ENCODE data around the gene ITLN2.
"Not testable (repeated sequence)": the region's sequence is repeated elsewhere in the genome, so short reads cannot be mapped to it uniquely, and the experiment has no call there.

The ITLN2 gene

DNA sequence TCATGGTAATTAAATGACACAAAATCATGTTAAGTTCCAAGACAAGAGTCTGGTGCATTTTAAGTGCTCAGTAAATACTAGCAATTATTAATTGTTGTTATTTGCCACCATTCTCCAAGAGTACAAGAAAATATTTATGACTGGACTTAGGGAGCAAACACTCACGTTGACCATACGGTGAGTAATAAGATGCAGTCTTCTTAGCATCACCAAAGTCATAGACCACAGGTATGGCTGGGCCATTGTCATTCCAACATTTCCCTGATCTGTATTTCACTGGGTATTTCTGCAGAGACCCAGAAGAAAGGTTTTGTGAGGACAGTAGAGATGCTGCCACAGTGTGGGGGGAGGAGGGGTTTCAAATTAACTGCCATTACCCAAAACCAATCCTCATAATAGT, 4.7 kb downstream of the ITLN2 start:
- Histone ChIP-seq H3K14ac (ENCODE audit: low read length in 2 of 2) (no peak overlapping the region), H3K27ac (ENCODE audit: low read length, poor library complexity, severe bottlenecking) (no peak overlapping the region), H3K4me2 (ENCODE audit: low read length, poor library complexity, severe bottlenecking) (no peak overlapping the region), H3K4me3 (ENCODE audit: insufficient read depth in 1 of 2, low read depth in 1 of 2, low read length in 2 of 2) (no peak overlapping the region), H3K9ac (ENCODE audit: low read length) (no peak overlapping the region), H2AK5ac (ENCODE audit: low read length, severe bottlenecking) (peak overlapping the region; percentile 59), H2BK5ac (ENCODE audit: low read depth, low read length, poor library complexity, severe bottlenecking) (no peak overlapping the region), H2BK15ac (ENCODE audit: low read depth, poor library complexity, severe bottlenecking) (no peak overlapping the region), H4K91ac (ENCODE audit: low read length) (no peak overlapping the region), H2AFZ (ENCODE audit: low read depth, low read length) (no peak overlapping the region), H4K8ac (ENCODE audit: low read length) (no peak overlapping the region), H3K23ac (ENCODE audit: low read length in 2 of 2) (no peak overlapping the region), H2BK12ac (ENCODE audit: low read length in 2 of 2) (no peak overlapping the region), H2BK120ac (ENCODE audit: low read depth, low read length) (no peak overlapping the region), H3K18ac (ENCODE audit: low read depth in 1 of 2, low read length in 2 of 2) (no peak overlapping the region), H3K36me3 (ENCODE audit: control insufficient read depth in 1 of 2, insufficient read depth in 2 of 2, low read depth in 1 of 2, low read length in 2 of 2) (no peaks in the 10 kb centered on the region), H3K9me3 (ENCODE audit: control insufficient read depth, low read length) (no peaks in the 10 kb centered on the region), H3K27me3 (ENCODE audit: control insufficient read depth in 1 of 2, insufficient read depth in 1 of 2, low read length in 2 of 2) (peaks cover 3 to 39% of the 10 kb centered on the region in 2 experiments), H3K79me1 (replicated peaks; ENCODE audit: low read length, poor library complexity, severe bottlenecking) (no peaks in the 10 kb centered on the region), H3K4ac (ENCODE audit: low read depth in 1 of 2, low read length in 2 of 2) (no peak overlapping the region), H3K4me1 (ENCODE audit: control insufficient read depth, insufficient read depth, low read depth, low read length) (no peaks in the 10 kb centered on the region)
- 75% methylated on average over 2 of the region's 2 CpGs for WGBS
- peak; percentile 2 for DNase-seq

DNA sequence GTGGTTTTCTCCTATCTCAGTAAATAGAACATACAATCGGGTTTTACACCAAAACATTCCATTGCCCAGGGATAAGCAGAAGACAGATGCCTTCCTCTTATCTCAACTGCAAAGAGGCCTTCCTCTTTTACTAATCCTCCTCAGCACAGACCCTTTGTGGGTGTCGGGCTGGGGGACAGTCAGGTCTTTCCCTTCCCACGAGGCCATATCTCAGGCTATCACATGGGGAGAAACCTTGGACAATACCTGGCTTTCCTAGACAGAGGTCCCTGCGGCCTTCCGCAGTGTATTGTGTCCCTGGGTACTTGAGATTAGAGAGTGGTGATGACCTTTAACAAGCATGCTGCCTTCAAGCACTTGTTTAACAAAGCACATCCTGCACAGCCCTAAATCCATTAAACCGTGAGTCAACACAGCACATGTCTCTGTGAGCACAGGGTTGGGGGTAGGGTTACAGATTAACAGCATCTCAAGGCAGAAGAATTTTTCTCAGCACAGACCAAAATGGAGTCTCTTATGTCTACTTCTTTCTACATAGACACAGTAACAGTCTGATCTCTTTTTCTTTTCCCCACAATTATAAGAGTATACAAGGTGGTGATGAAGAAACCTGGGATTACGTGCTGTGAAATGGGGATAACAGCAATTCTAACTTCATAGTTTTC, 5.3 kb downstream of the ITLN2 start:
- H2BK15ac ChIP-seq (ENCODE audit: low read depth, poor library complexity, severe bottlenecking); H2BK120ac ChIP-seq (ENCODE audit: low read depth, low read length); H3K36me3 ChIP-seq (ENCODE audit: control insufficient read depth in 1 of 2, insufficient read depth in 2 of 2, low read depth in 1 of 2, low read length in 2 of 2); H3K4me3 ChIP-seq (ENCODE audit: insufficient read depth in 1 of 2, low read depth in 1 of 2, low read length in 2 of 2); H3K9ac ChIP-seq (ENCODE audit: low read length); H4K91ac ChIP-seq (ENCODE audit: low read length); H3K79me1 ChIP-seq (replicated peaks; ENCODE audit: low read length, poor library complexity, severe bottlenecking); H3K23ac ChIP-seq (ENCODE audit: low read length in 2 of 2); H2AFZ ChIP-seq (ENCODE audit: low read depth, low read length); H2BK12ac ChIP-seq (ENCODE audit: low read length in 2 of 2); H3K18ac ChIP-seq (ENCODE audit: low read depth in 1 of 2, low read length in 2 of 2); H3K9me3 ChIP-seq (ENCODE audit: control insufficient read depth, low read length); H4K8ac ChIP-seq (ENCODE audit: low read length); H3K27ac ChIP-seq (ENCODE audit: low read length, poor library complexity, severe bottlenecking); H2BK5ac ChIP-seq (ENCODE audit: low read depth, low read length, poor library complexity, severe bottlenecking); H2AK5ac ChIP-seq (ENCODE audit: low read length, severe bottlenecking); H3K4ac ChIP-seq (ENCODE audit: low read depth in 1 of 2, low read length in 2 of 2); H3K14ac ChIP-seq (ENCODE audit: low read length in 2 of 2); H3K4me2 ChIP-seq (ENCODE audit: low read length, poor library complexity, severe bottlenecking); H3K4me1 ChIP-seq (ENCODE audit: control insufficient read depth, insufficient read depth, low read depth, low read length): not testable (repeated sequence)
- 0% methylated on average over 1 of the region's 7 CpGs for WGBS
- peaks cover 3 to 36% of the 10 kb centered on the region in 2 experiments for H3K27me3 ChIP-seq (ENCODE audit: control insufficient read depth in 1 of 2, insufficient read depth in 1 of 2, low read length in 2 of 2)
- peak; percentile 47 for DNase-seq

DNA sequence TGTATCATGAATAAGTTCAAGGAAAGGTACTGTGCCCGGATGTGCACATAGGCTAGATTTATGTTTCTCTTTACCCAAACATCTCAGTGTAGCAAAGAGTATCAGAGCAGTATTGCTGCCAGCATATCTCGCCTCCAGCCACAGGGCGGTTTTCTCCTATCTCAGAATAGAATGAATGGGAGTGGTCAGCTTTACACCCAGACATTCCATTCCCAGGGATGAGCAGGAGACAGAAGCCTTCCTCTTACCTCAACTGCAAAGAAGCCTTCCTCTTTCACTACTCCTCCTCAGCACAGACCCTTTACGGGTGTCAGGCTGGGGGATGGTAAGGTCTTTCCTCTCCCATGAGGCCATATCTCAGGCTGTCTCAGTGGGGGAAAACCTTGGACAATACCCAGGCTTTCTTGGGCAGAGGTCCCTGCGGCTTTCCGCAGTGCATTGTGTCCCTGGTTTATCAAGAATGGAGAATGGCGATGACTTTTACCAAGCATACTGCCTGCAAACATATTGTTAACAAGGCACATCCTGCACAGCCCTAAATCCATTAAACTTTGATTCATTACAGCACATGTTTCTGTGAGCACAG, 7.3 kb downstream of the ITLN2 start:
- DNase-seq; H3K9ac ChIP-seq (ENCODE audit: low read length); H3K9me3 ChIP-seq (ENCODE audit: control insufficient read depth, low read length); H2BK12ac ChIP-seq (ENCODE audit: low read length in 2 of 2); H3K36me3 ChIP-seq (ENCODE audit: control insufficient read depth in 1 of 2, insufficient read depth in 2 of 2, low read depth in 1 of 2, low read length in 2 of 2); H2BK5ac ChIP-seq (ENCODE audit: low read depth, low read length, poor library complexity, severe bottlenecking); H3K4me1 ChIP-seq (ENCODE audit: control insufficient read depth, insufficient read depth, low read depth, low read length); H2AFZ ChIP-seq (ENCODE audit: low read depth, low read length); H4K8ac ChIP-seq (ENCODE audit: low read length); H4K91ac ChIP-seq (ENCODE audit: low read length); H3K27ac ChIP-seq (ENCODE audit: low read length, poor library complexity, severe bottlenecking); H3K79me1 ChIP-seq (replicated peaks; ENCODE audit: low read length, poor library complexity, severe bottlenecking); H3K4me3 ChIP-seq (ENCODE audit: insufficient read depth in 1 of 2, low read depth in 1 of 2, low read length in 2 of 2); H3K14ac ChIP-seq (ENCODE audit: low read length in 2 of 2); H2AK5ac ChIP-seq (ENCODE audit: low read length, severe bottlenecking); H2BK120ac ChIP-seq (ENCODE audit: low read depth, low read length); H3K23ac ChIP-seq (ENCODE audit: low read length in 2 of 2); H3K4ac ChIP-seq (ENCODE audit: low read depth in 1 of 2, low read length in 2 of 2); H3K4me2 ChIP-seq (ENCODE audit: low read length, poor library complexity, severe bottlenecking); H3K18ac ChIP-seq (ENCODE audit: low read depth in 1 of 2, low read length in 2 of 2); H2BK15ac ChIP-seq (ENCODE audit: low read depth, poor library complexity, severe bottlenecking): not testable (repeated sequence)
- 57% methylated on average over 4 of the region's 7 CpGs for WGBS
- H3K27me3 ChIP-seq (ENCODE audit: control insufficient read depth in 1 of 2, insufficient read depth in 1 of 2, low read length in 2 of 2): peaks cover 1 to 20% of the 10 kb centered on the region in 2 experiments

DNA sequence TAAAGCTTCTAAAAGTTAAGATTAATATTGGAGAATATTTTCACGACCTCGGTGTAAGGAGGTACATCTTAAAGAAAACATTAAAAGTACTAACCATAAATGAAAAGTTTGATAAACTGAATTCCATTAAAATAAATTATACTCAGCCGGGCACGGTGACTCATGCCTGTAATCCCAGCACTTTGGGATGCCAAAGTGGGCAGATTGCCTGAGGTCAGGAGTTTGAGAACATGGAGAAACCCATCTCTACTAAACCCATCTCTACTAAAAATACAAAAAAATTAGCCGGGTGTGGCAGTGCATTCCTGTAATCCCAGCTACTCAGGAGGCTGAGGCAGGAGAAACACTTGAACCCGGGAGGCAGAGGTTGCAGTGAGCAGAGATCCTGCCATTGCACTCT, 8.7 kb downstream of the ITLN2 start:
- H3K79me1 ChIP-seq (replicated peaks; ENCODE audit: low read length, poor library complexity, severe bottlenecking); H2BK120ac ChIP-seq (ENCODE audit: low read depth, low read length); H3K4me2 ChIP-seq (ENCODE audit: low read length, poor library complexity, severe bottlenecking); H2BK12ac ChIP-seq (ENCODE audit: low read length in 2 of 2); H3K4ac ChIP-seq (ENCODE audit: low read depth in 1 of 2, low read length in 2 of 2); H3K4me1 ChIP-seq (ENCODE audit: control insufficient read depth, insufficient read depth, low read depth, low read length); H3K27ac ChIP-seq (ENCODE audit: low read length, poor library complexity, severe bottlenecking); H3K36me3 ChIP-seq (ENCODE audit: control insufficient read depth in 1 of 2, insufficient read depth in 2 of 2, low read depth in 1 of 2, low read length in 2 of 2); H3K18ac ChIP-seq (ENCODE audit: low read depth in 1 of 2, low read length in 2 of 2); H3K23ac ChIP-seq (ENCODE audit: low read length in 2 of 2); H4K8ac ChIP-seq (ENCODE audit: low read length); H3K14ac ChIP-seq (ENCODE audit: low read length in 2 of 2); H3K9me3 ChIP-seq (ENCODE audit: control insufficient read depth, low read length); H2BK15ac ChIP-seq (ENCODE audit: low read depth, poor library complexity, severe bottlenecking); H3K4me3 ChIP-seq (ENCODE audit: insufficient read depth in 1 of 2, low read depth in 1 of 2, low read length in 2 of 2); H2AFZ ChIP-seq (ENCODE audit: low read depth, low read length); H2BK5ac ChIP-seq (ENCODE audit: low read depth, low read length, poor library complexity, severe bottlenecking); H2AK5ac ChIP-seq (ENCODE audit: low read length, severe bottlenecking); H3K9ac ChIP-seq (ENCODE audit: low read length); H4K91ac ChIP-seq (ENCODE audit: low read length); DNase-seq: not testable (repeated sequence)
- WGBS: 85% methylated on average over 3 of the region's 6 CpGs
- H3K27me3 ChIP-seq (ENCODE audit: control insufficient read depth in 1 of 2, insufficient read depth in 1 of 2, low read length in 2 of 2): peaks cover 0 to 18% of the 10 kb centered on the region in 2 experiments

Measured in mesenchymal stem cell (in vitro differentiated cells and primary cell).